ENCODE data around the gene L3HYPDH.

L3HYPDH gene

DNA sequence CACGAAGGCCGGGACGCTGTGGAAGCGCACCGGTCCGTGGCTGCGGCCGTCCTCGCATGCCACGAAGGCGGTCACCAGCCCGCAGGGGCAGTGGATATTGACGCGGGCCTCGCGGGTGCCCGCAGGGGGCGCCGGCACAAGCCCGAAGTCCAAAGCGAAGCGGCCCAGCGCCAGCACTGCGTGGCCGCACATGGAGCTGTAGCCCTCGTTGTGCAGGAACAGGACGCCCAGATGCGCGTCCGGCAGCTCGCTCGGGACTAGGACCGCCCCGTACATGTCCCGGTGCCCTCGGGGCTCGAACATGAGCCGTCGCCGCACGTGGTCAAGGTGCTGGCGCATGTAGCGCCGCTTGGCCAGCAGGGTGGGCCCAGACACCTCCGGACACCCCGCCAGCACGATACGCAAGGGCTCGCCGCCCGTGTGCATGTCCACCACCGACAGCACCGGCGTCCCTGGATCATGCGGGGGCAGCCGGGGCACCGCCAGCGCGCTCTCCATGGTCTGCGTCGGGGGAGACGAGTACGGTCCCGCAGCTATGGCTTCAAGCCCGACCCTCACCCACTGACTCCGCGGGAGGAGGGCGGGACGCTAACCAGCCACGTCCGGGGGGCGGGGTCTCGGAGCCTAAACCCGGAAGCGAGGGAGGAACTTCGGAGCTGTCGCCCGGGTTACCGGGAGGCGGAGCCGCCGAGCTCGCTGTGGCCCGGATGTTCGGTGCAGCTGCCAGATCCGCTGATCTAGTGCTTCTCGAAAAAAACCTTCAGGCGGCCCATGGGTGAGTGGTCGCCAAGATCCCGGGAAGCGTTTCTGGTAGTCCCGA, at the start of gene L3HYPDH, which contains the start of gene JKAMP:
Gene L3HYPDH, minus strand, starts transcription at position 590 of the 820 bp plus-strand sequence. Its CDS starts 92 bp downstream, at position 498.
Gene JKAMP, plus strand, starts transcription at position 699 of the 820 bp plus-strand sequence. Its CDS starts 73 bp downstream, at position 772.
- peak; percentile 56 for TF ChIP-seq CTCF (conservative IDR thresholded peaks at IDR 0.05; ENCODE audit: low read length)
- H3K4me3 ChIP-seq (ENCODE audit: low read length): peak within 1 kb of the TSS; percentile 90
- DNase-seq (ENCODE audit: low read depth): peak; percentile 92

GRCh38 chr14:59532419-59532818, 48.2 kb upstream of the L3HYPDH start:
- no peak for DNase-seq (ENCODE audit: low read depth)
- H3K4me3 ChIP-seq (ENCODE audit: low read length): no peak overlapping the region
- no peak for TF ChIP-seq CTCF (conservative IDR thresholded peaks at IDR 0.05; ENCODE audit: low read length)

DNA sequence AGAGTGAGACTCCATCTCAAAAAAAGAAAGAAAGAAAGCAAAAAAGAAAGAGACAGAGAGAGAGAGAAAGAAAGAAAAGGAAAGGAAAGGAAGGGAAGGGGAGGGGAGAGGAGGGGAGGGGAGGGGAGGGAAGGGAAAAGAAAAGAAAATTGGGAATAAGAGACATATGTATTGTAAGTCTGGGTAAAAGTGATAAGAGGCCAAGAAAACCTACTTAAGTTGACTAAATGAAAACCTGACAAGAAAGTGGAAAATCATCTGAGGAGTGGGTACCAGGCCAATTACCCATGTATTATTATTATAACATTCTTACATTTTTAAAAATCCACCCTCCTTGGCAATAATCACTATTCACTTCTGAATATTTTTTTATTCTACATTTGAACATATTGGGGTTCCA, 46.1 kb upstream of the L3HYPDH start:
- no peak for TF ChIP-seq CTCF (conservative IDR thresholded peaks at IDR 0.05; ENCODE audit: low read length)
- DNase-seq (ENCODE audit: low read depth): no peak
- H3K4me3 ChIP-seq (ENCODE audit: low read length): no peak overlapping the region

GRCh38 chr14:59529189-59529588, 45.0 kb upstream of the L3HYPDH start:
- no peak for TF ChIP-seq CTCF (conservative IDR thresholded peaks at IDR 0.05; ENCODE audit: low read length)
- H3K4me3 ChIP-seq (ENCODE audit: low read length): no peak overlapping the region
- no peak for DNase-seq (ENCODE audit: low read depth)

DNA sequence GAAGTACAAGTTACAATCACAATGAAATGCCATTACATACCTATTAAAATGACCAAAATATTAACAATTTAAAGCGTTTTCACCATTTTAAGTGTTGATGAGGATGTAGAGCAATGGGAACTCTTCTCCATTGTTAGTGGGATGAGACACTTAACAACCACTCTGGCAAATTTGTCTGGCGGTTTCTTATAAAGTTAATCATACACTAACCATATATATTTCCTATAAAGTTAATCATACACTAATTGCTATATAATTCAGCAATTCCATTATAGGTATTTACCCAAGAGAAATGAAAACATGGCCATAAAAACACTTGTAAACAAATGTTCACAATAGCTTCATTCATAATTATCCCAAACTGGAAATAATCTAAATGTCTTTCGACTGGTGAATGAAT, 36.0 kb upstream of the L3HYPDH start:
- H3K4me3 ChIP-seq (ENCODE audit: low read length): no peak overlapping the region
- no peak for DNase-seq (ENCODE audit: low read depth)
- TF ChIP-seq CTCF (conservative IDR thresholded peaks at IDR 0.05; ENCODE audit: low read length): no peak

DNA sequence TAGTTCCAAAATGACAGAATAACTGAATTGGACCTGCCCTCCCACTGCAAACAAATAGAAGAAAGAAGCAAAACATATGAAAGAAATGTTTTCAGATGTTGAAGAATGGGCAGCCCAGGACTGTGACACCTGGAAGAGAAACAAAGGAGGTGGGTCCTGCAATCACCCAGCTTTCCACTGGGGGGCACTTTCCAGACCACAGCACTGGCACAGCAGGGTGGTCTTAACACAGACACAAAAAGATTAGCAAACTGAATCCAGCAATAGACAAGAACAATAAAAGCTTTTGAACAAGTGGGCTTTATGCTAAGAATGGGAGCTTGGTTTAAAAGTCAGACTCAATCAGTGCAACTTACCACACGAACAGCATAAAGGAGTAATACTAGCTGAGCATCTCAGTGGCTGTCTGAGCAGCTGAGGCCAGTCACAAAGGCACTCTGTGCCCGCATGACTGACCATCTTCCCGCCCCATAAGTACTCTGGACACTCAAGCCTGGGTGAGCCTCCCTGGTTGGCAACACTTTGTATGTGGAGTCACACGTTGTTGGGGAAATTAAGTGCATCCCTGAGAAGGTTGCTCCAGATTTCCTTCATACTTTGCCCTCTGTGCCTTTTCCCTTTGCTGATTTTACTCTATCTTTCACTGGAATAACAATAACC, 27.8 kb upstream of the L3HYPDH start:
- H3K4me3 ChIP-seq (ENCODE audit: low read length): no peak overlapping the region
- TF ChIP-seq CTCF (conservative IDR thresholded peaks at IDR 0.05; ENCODE audit: low read length): peak; percentile 41
- DNase-seq (ENCODE audit: low read depth): no peak

All from AG10803 (cell line).